ENCODE results near the gene PLXNA2. TPM values are rescaled to one million over a fixed set of nuclear protein-coding genes. Genes with fewer than 3 reads are reported as not detected.

Gene PLXNA2
- polyA plus RNA-seq, 1 of the 3 experiments (the other 2 are of a cell fraction), result 8.5 TPM

DNA sequence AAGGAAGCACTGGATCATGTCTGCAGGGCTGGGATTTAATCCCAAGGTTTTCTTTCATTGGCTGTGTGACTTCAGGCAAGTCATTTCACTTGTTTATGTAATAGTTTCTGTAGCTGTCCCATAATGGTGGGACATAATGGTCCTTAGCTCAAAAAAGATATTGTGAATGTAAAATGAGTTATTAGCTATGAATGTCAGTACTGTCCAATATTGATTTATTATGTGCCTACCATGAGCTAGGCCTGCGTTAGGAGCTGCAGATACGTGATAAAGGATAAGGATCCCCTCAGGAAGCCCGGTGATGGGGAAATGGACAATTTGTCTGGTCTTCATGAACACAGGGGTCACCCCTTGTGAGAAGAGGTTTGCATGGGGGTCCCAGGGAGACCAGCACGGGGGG is 95.8 kb downstream of the PLXNA2 start:
- Histone ChIP-seq H3K9ac (no peak overlapping the region), H3K79me2 (ENCODE audit: insufficient read depth) (peaks cover 15% of the 10 kb centered on the region; the same call in 1 of the 2 replicates), H3K36me3 (replicated peaks in 1 of 2; ENCODE audit: control insufficient read depth in 1 of 2, insufficient read depth in 2 of 2, low read length in 1 of 2) (no peaks in the 10 kb centered on the region), H3K4me1 (ENCODE audit: control insufficient read depth in 1 of 2, insufficient read depth in 2 of 2, low read depth in 1 of 2, low read length in 1 of 2) (peaks cover 0 to 10% of the 10 kb centered on the region in 2 experiments; a peak in 1 of 4 replicates), H4K20me1 (ENCODE audit: insufficient read depth) (no peaks in the 10 kb centered on the region), H3K9me2 (no peaks in the 10 kb centered on the region), H3K9me3 (no peaks in the 10 kb centered on the region), H2AFZ (ENCODE audit: low read depth) (no peak overlapping the region), H3F3A (replicated peaks; ENCODE audit: insufficient read depth) (no peaks in the 10 kb centered on the region), H3K4me3 (ENCODE audit: low read depth in 2 of 2, low read length in 1 of 2) (no peak overlapping the region), H3K4me2 (no peak overlapping the region), H3K27me3 (ENCODE audit: insufficient read depth) (no peaks in the 10 kb centered on the region), H3K27ac (ENCODE audit: low read depth in 2 of 2, low read length in 1 of 2) (no peak overlapping the region)
- 96% methylated on average over 4 of the region's 4 CpGs for WGBS (ENCODE audit: low lambda C conversion rate)
- no peak for DNase-seq
- ChIA-PET POLR2A (no interaction called here), CTCF (interaction anchor here (0.8 to 7.9 kb wide), 6 partner anchors 16 to 95 kb away, joined by 3 to 51 read pairs (median 3); no protein-coding TSS in a partner anchor)
- TF ChIP-seq RFX5 (IDR thresholded peaks at IDR 0.05; ENCODE audit: low read length), result no peak
- no peak for TF ChIP-seq FOXM1 (IDR thresholded peaks at IDR 0.05; ENCODE audit: low read depth)
- TF ChIP-seq, protein P1, sequence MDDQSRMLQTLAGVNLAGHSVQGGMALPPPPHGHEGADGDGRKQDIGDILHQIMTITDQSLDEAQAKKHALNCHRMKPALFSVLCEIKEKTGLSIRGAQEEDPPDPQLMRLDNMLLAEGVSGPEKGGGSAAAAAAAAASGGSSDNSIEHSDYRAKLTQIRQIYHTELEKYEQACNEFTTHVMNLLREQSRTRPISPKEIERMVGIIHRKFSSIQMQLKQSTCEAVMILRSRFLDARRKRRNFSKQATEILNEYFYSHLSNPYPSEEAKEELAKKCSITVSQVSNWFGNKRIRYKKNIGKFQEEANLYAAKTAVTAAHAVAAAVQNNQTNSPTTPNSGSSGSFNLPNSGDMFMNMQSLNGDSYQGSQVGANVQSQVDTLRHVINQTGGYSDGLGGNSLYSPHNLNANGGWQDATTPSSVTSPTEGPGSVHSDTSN (IDR thresholded peaks at IDR 0.05), result no peak
- TF ChIP-seq, protein P2, sequence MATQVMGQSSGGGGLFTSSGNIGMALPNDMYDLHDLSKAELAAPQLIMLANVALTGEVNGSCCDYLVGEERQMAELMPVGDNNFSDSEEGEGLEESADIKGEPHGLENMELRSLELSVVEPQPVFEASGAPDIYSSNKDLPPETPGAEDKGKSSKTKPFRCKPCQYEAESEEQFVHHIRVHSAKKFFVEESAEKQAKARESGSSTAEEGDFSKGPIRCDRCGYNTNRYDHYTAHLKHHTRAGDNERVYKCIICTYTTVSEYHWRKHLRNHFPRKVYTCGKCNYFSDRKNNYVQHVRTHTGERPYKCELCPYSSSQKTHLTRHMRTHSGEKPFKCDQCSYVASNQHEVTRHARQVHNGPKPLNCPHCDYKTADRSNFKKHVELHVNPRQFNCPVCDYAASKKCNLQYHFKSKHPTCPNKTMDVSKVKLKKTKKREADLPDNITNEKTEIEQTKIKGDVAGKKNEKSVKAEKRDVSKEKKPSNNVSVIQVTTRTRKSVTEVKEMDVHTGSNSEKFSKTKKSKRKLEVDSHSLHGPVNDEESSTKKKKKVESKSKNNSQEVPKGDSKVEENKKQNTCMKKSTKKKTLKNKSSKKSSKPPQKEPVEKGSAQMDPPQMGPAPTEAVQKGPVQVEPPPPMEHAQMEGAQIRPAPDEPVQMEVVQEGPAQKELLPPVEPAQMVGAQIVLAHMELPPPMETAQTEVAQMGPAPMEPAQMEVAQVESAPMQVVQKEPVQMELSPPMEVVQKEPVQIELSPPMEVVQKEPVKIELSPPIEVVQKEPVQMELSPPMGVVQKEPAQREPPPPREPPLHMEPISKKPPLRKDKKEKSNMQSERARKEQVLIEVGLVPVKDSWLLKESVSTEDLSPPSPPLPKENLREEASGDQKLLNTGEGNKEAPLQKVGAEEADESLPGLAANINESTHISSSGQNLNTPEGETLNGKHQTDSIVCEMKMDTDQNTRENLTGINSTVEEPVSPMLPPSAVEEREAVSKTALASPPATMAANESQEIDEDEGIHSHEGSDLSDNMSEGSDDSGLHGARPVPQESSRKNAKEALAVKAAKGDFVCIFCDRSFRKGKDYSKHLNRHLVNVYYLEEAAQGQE (IDR thresholded peaks at IDR 0.05; ENCODE audit: low read depth, low read length), result no peak
- TF ChIP-seq, protein P3, sequence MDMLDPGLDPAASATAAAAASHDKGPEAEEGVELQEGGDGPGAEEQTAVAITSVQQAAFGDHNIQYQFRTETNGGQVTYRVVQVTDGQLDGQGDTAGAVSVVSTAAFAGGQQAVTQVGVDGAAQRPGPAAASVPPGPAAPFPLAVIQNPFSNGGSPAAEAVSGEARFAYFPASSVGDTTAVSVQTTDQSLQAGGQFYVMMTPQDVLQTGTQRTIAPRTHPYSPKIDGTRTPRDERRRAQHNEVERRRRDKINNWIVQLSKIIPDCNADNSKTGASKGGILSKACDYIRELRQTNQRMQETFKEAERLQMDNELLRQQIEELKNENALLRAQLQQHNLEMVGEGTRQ (IDR thresholded peaks at IDR 0.05; ENCODE audit: borderline replicate concordance, low read depth, low read length), result no peak
- TF ChIP-seq SIN3A (IDR thresholded peaks at IDR 0.05; ENCODE audit: borderline replicate concordance, low read depth, low read length), result no peak
- no peak for TF ChIP-seq TAF1 (IDR thresholded peaks at IDR 0.05; ENCODE audit: borderline replicate concordance, low read depth, low read length)
- TF ChIP-seq RXRA (IDR thresholded peaks at IDR 0.05; ENCODE audit: borderline replicate concordance, low read depth), result no peak
- TF ChIP-seq CHD2 (IDR thresholded peaks at IDR 0.05; ENCODE audit: low read length, partially characterized antibody), result no peak
- TF ChIP-seq ZBTB33 (IDR thresholded peaks at IDR 0.05; ENCODE audit: borderline replicate concordance, low read depth), result no peak
- no peak for TF ChIP-seq GABPA (IDR thresholded peaks at IDR 0.05; ENCODE audit: low read depth)
- TF ChIP-seq, protein P4, sequence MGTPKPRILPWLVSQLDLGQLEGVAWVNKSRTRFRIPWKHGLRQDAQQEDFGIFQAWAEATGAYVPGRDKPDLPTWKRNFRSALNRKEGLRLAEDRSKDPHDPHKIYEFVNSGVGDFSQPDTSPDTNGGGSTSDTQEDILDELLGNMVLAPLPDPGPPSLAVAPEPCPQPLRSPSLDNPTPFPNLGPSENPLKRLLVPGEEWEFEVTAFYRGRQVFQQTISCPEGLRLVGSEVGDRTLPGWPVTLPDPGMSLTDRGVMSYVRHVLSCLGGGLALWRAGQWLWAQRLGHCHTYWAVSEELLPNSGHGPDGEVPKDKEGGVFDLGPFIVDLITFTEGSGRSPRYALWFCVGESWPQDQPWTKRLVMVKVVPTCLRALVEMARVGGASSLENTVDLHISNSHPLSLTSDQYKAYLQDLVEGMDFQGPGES (IDR thresholded peaks at IDR 0.05; ENCODE audit: low read depth, low read length), result no peak
- no peak for TF ChIP-seq JUND (IDR thresholded peaks at IDR 0.05)
- no peak for TF ChIP-seq RAD21 (IDR thresholded peaks at IDR 0.05; ENCODE audit: low read length)
- no peak for TF ChIP-seq RCOR1 (IDR thresholded peaks at IDR 0.05; ENCODE audit: low read length)

All from SK-N-SH (cell line).